Suprapubic skin (tissue), 4 donors: Measurements from ENCODE around the gene GABRE. TPM values are rescaled to one million over a fixed set of nuclear protein-coding genes. Genes with fewer than 3 reads are reported as not detected.

Experiments used
- DNase-seq, 2 donors: peaks; one replicate each; pipeline ENCODE4 v3.0.0-alpha.2; 2019; ENCODE audit warnings: low spot score in 2 of 2
- H3K27ac ChIP-seq: fragments of 200-600 bp; sonication (generic); one replicate; pipeline ENCODE4 v1.5.1; 2019
- H3K27me3 ChIP-seq: fragments of 200-600 bp; sonication (generic); one replicate; pipeline ENCODE4 v1.5.1; 2019
- H3K36me3 ChIP-seq: fragments of 200-600 bp; sonication (generic); one replicate; pipeline ENCODE4 v1.5.1; 2019
- H3K4me1 ChIP-seq: fragments of 200-600 bp; sonication (generic); one replicate; pipeline ENCODE4 v1.5.1; 2019
- H3K4me3 ChIP-seq: fragments of 200-600 bp; sonication (generic); one replicate; pipeline ENCODE4 v1.5.1; 2019; ENCODE audit warnings: mild to moderate bottlenecking
- H3K9me3 ChIP-seq: fragments of 200-600 bp; sonication (generic); one replicate; pipeline ENCODE4 v1.5.1; 2019
- EP300 ChIP-seq: sonication (generic); formaldehyde crosslinking; IDR thresholded peaks from one replicate; pipeline ENCODE4 v1.6.1; 2017; ENCODE audit warnings: antibody characterized with exemption
- POLR2A ChIP-seq, 2 donors: fragments of 450-650 bp; IDR thresholded peaks; one replicate each; pipeline ENCODE4 v1.6.1; 2017; ENCODE audit warnings: antibody characterized with exemption in 2 of 2, mild to moderate bottlenecking in 2 of 2, moderate library complexity in 2 of 2
- POLR2AphosphoS5 ChIP-seq, 3 donors: sonication (generic); formaldehyde crosslinking; IDR thresholded peaks; one replicate each; pipeline ENCODE4 v1.6.1; 2017; ENCODE audit warnings: antibody characterized with exemption in 3 of 3
- WGBS: methylation state at CpG from one replicate; pipeline ENCODE4 v1.1.5; 2018; 5-methylcytosine and 5-hydroxymethylcytosine counted together
- total RNA-seq, 4 donors: library from RNA; depleted of rRNA; stranded (reverse); fragments of >200 nt; gene quantifications; one replicate each; pipeline ENCODE4 v1.1.0, GENCODE V29; 2016
- TF ChIP-seq, protein P1 (sequence below), 2 donors: fragments of 200-600 bp in 1 of 2; fragments of 450-650 bp in 1 of 2; sonication (generic) in 1 of 2; IDR thresholded peaks; one replicate each; pipeline ENCODE4 v1.5.1; 2016 to 2019; ENCODE audit warnings: antibody characterized with exemption in 2 of 2, mild to moderate bottlenecking in 1 of 2, moderate library complexity in 1 of 2

Gene GABRE
- total RNA-seq, 4 donors from 2014 or later, result 55.8 to 140 (median 78.7) TPM

DNA sequence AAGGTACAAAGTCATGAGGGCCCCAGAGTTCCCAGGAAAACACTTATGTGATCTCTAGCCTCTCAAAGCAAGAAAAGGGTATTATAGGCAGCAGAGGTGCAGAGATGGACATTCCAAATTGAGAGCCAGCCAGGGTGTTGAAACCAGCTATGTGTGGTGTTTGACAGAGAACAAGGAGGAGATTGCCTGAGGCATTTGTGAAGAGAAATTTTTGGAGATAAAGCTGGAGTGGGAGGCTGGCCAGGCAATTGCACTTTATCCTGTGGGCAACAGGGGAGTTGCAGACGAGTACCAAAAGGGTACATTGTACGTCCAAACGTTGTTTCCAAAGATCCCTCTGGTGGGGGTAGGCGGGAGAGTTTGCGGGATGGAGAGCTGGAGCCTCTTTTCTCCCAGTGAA, 2.5 kb upstream of the GABRE start:
- no peaks in the 10 kb centered on the region for H3K27me3 ChIP-seq
- WGBS, result 42% methylated on average over 5 of the region's 5 CpGs
- no peak overlapping the region for H3K27ac ChIP-seq
- no peak for TF ChIP-seq POLR2A (IDR thresholded peaks at IDR 0.05)
- TF ChIP-seq POLR2AphosphoS5 (IDR thresholded peaks at IDR 0.05), result no peak
- TF ChIP-seq, protein P1, sequence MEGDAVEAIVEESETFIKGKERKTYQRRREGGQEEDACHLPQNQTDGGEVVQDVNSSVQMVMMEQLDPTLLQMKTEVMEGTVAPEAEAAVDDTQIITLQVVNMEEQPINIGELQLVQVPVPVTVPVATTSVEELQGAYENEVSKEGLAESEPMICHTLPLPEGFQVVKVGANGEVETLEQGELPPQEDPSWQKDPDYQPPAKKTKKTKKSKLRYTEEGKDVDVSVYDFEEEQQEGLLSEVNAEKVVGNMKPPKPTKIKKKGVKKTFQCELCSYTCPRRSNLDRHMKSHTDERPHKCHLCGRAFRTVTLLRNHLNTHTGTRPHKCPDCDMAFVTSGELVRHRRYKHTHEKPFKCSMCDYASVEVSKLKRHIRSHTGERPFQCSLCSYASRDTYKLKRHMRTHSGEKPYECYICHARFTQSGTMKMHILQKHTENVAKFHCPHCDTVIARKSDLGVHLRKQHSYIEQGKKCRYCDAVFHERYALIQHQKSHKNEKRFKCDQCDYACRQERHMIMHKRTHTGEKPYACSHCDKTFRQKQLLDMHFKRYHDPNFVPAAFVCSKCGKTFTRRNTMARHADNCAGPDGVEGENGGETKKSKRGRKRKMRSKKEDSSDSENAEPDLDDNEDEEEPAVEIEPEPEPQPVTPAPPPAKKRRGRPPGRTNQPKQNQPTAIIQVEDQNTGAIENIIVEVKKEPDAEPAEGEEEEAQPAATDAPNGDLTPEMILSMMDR (IDR thresholded peaks at IDR 0.05), result no peak
- TF ChIP-seq EP300, result no peak
- no peak overlapping the region for H3K4me3 ChIP-seq
- H3K9me3 ChIP-seq, result no peaks in the 10 kb centered on the region
- no peaks in the 10 kb centered on the region for H3K36me3 ChIP-seq
- peaks cover 18% of the 10 kb centered on the region for H3K4me1 ChIP-seq
- DNase-seq, result no peak

DNA sequence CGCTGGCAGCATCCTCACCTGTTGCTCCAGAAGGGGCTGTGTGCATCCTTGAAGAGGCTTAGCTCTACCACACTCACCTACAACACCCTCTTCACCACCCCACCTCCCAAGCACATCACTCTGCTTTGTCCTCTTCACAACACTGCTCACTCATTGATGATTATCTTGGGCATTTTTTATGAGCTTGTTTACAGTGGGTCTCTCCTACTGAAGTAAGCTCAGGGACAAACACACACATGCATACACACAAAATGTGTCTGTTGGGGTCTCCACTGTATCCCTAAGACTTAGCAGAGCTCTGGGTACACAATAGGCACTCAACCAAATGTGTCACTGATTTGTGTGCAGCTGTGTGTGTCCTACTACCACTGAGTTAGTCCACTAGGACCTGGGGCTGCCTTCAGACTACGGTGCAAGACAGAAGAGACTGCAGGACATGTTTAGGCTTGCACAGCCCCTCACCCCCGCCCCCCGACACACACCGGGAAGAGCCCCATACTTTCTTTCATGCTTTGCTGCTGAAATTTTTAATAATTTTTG, 1.3 kb upstream of the GABRE start:
- WGBS, result 72% methylated on average over 5 of the region's 5 CpGs
- Histone ChIP-seq H3K36me3 (no peaks in the 10 kb centered on the region), H3K9me3 (no peaks in the 10 kb centered on the region), H3K27me3 (no peaks in the 10 kb centered on the region), H3K4me3 (no peak overlapping the region), H3K4me1 (peaks cover 15% of the 10 kb centered on the region), H3K27ac (no peak overlapping the region)
- TF ChIP-seq POLR2A (IDR thresholded peaks at IDR 0.05) (no peak), POLR2AphosphoS5 (IDR thresholded peaks at IDR 0.05) (no peak), EP300 (no peak)
- TF ChIP-seq, protein P1 (IDR thresholded peaks at IDR 0.05), result no peak
- DNase-seq, result no peak

DNA sequence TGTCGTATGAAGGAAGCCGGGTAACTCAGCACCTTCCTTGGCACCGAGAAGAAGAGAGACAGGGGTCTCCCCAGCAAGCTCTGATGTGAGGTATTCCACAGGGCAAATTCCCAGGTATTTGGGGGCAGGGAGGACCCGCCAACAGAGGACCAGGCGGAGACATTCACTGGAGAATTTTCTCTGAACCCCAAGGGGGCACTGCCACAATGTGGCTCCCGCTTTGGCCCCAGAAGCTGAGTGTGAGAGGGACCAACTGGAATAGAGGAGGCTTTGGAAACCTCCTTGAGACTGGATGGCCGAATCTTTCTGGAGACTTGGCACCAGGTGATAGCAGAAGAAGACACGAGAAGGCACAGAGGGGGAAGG, 735 bp upstream of the GABRE start:
- H3K4me3 ChIP-seq, result peak overlapping the region; percentile 64
- no peaks in the 10 kb centered on the region for H3K9me3 ChIP-seq
- WGBS, result 66% methylated on average over 6 of the region's 8 CpGs
- DNase-seq, result no peak
- TF ChIP-seq EP300 (no peak), POLR2A (IDR thresholded peaks at IDR 0.05) (no peak), POLR2AphosphoS5 (IDR thresholded peaks at IDR 0.05) (no peak)
- TF ChIP-seq, protein P1 (IDR thresholded peaks at IDR 0.05), result no peak
- no peak overlapping the region for H3K27ac ChIP-seq
- H3K27me3 ChIP-seq, result no peaks in the 10 kb centered on the region
- no peaks in the 10 kb centered on the region for H3K36me3 ChIP-seq
- H3K4me1 ChIP-seq, result peaks cover 15% of the 10 kb centered on the region

DNA sequence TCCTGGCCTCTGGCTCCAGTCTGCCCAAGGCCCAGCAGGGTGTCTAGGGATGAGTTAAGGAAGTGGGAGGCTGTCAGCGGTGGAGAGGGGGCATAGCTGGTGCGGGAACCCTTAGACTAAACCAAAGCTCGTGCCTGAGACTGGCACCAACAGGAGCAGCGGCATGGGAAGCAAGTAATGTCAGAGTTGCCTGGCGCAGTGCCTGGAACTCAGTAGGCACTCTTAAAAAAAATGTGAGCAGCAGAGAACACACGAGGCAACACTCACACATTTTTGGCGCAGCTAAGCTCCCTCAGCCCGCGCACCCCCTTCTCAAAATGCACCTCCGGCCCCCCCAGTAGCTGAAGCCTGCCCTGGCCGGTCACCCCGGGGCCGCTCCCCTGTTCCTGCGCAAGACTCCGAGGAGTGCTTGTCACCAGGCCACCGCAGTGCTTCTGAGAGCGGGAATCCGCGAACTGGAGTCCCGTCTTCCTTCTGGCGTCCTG, 583 bp downstream of the GABRE start:
- TF ChIP-seq, protein P1 (IDR thresholded peaks at IDR 0.05), result no peak
- TF ChIP-seq EP300, result no peak
- TF ChIP-seq POLR2AphosphoS5 (IDR thresholded peaks at IDR 0.05), result no peak
- TF ChIP-seq POLR2A (IDR thresholded peaks at IDR 0.05), result no peak
- Histone ChIP-seq H3K9me3 (no peaks in the 10 kb centered on the region), H3K4me3 (peak overlapping the region; percentile 64), H3K4me1 (peaks cover 15% of the 10 kb centered on the region), H3K27me3 (no peaks in the 10 kb centered on the region), H3K36me3 (peaks cover 9% of the 10 kb centered on the region), H3K27ac (peak overlapping the region; percentile 88)
- WGBS, result 36% methylated on average over 21 of the region's 21 CpGs
- DNase-seq, result peak in 1 of 2 donors; percentile 64

DNA sequence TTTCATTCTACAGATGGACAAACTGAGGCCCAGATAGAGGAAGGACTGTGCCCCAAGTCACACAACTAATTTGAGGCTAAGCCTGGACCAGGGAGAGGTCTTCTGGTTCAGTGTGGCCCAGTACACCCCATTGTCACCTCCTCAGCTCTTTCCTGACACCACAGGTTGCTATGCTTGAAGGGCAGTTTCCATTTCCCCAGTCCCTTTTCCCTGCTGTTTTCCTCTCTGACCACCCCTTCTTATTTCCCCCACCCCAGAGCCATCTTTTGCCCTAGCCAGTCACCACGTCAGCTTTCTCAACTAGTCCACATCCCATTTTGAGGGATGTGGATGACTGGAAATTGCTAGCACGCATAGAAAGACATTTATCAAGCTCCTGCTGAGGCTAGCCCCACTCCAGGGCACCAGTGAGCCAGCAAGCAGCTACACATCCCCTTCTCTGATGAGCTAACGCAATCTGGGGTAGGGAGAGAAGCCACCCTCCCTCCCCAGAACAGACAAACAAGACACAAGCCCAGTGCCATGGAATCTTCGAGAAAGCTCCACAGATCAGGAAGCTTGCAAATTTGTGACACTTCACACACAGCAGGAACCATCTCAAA, 1.3 kb downstream of the GABRE start:
- no peaks in the 10 kb centered on the region for H3K27me3 ChIP-seq
- WGBS, result 54% methylated on average over 4 of the region's 4 CpGs

More for the DNA sequence above, 1.3 kb downstream of the GABRE start:
- H3K36me3 ChIP-seq, result peaks cover 15% of the 10 kb centered on the region
- H3K9me3 ChIP-seq, result no peaks in the 10 kb centered on the region
- peaks cover 15% of the 10 kb centered on the region for H3K4me1 ChIP-seq
- TF ChIP-seq, protein P1 (IDR thresholded peaks at IDR 0.05), result no peak
- TF ChIP-seq POLR2A (IDR thresholded peaks at IDR 0.05) (no peak), EP300 (no peak)
- no peak for DNase-seq
- H3K27ac ChIP-seq, result peak overlapping the region; percentile 88
- peak overlapping the region; percentile 64 for H3K4me3 ChIP-seq
